Lower leg skin (tissue), 4 donors: ENCODE results near the gene GPC1. TPM values are rescaled to one million over a fixed set of nuclear protein-coding genes. Genes with fewer than 3 reads are reported as not detected.

Experiments
- DNase-seq, 2 donors: peaks; one replicate each; pipeline ENCODE4 v3.0.0-alpha.2; 2019; ENCODE audit warnings: low spot score in 2 of 2
- H3K4me3 ChIP-seq: fragments of 200-600 bp; sonication (generic); 2 replicates; pipeline ENCODE4 v1.5.1; 2017; ENCODE audit warnings: mild to moderate bottlenecking, low read depth; ENCODE audit not compliant: poor library complexity, severe bottlenecking
- CTCF ChIP-seq, 3 donors: fragments of 450-650 bp; IDR thresholded peaks; one replicate each; pipeline ENCODE4 v1.5.1; 2016; ENCODE audit warnings: antibody characterized with exemption in 3 of 3, mild to moderate bottlenecking in 3 of 3, moderate library complexity in 2 of 3
- POLR2A ChIP-seq, 2 donors: fragments of 450-650 bp; IDR thresholded peaks; one replicate each; pipeline ENCODE4 v1.6.1; 2016 to 2017; ENCODE audit warnings: antibody characterized with exemption in 2 of 2, mild to moderate bottlenecking in 1 of 2, moderate library complexity in 1 of 2
- WGBS, 2 donors: methylation state at CpG; one replicate each; pipeline ENCODE4 v1.1.5; 2018; 5-methylcytosine and 5-hydroxymethylcytosine counted together
- intact Hi-C: fragments of 100-400 bp; cut with DNase I; formaldehyde crosslinking; loops from one replicate; pipeline ENCODE4 v1.15.0; 2023; ENCODE audit warnings: low total_unique reads
- total RNA-seq, 4 donors: library from RNA; depleted of rRNA; stranded (reverse); fragments of >200 nt; gene quantifications; one replicate each; pipeline ENCODE4 v1.1.0, GENCODE V29; 2016

GPC1 gene
- total RNA-seq, 4 donors from 2014 or later = 87.6 to 145 (median 114) TPM

- no peak overlapping the region for H3K4me3 ChIP-seq
- no peak for DNase-seq
- intact Hi-C loops = no loop called here
- 93 to 95% methylated on average over 2 to 5 of the region's 6 CpGs for WGBS, 2 donors
- TF ChIP-seq CTCF (IDR thresholded peaks at IDR 0.05) = no peak
- TF ChIP-seq POLR2A (IDR thresholded peaks at IDR 0.05) = no peak
Measured at GRCh38 chr2:240389302-240389805, 46.1 kb upstream of the GPC1 start.

GRCh38 chr2:240390091-240391073, 45.1 kb upstream of the GPC1 start:
- intact Hi-C loops = no loop called here
- H3K4me3 ChIP-seq = no peak overlapping the region
- WGBS, 2 donors = 86 to 88% methylated on average over 22 to 28 of the region's 28 CpGs
- TF ChIP-seq CTCF (IDR thresholded peaks at IDR 0.05) (no peak), POLR2A (IDR thresholded peaks at IDR 0.05) (no peak)
- DNase-seq = peak in 1 of 2 donors; percentile 75

- TF ChIP-seq POLR2A (IDR thresholded peaks at IDR 0.05) (no peak), CTCF (IDR thresholded peaks at IDR 0.05) (no peak)
- WGBS, 2 donors = 89 to 92% methylated on average over 21 to 22 of the region's 25 CpGs
- no peak overlapping the region for H3K4me3 ChIP-seq
- peak in 1 of 2 donors; percentile 84 for DNase-seq
- intact Hi-C loops = no loop called here
Measured at GRCh38 chr2:240391111-240392051, 44.1 kb upstream of the GPC1 start.

- WGBS, 2 donors = 67 to 73% methylated on average over 20 to 30 of the region's 31 CpGs
- peak in 1 of 2 donors; percentile 84 for DNase-seq
- TF ChIP-seq POLR2A (IDR thresholded peaks at IDR 0.05) = no peak
- TF ChIP-seq CTCF (IDR thresholded peaks at IDR 0.05) = no peak
- H3K4me3 ChIP-seq = no peak overlapping the region
- intact Hi-C loops = no loop called here
Measured at GRCh38 chr2:240392084-240392947, 43.1 kb upstream of the GPC1 start.
